Mucosa of descending colon (tissue), 3 donors: ENCODE results near the gene DCC. TPM values are rescaled to one million over a fixed set of nuclear protein-coding genes. Genes with fewer than 3 reads are reported as not detected.

Experiments used
- ATAC-seq: fragments of 200-7000 bp; cut with Tn5 transposase; one replicate; pipeline ENCODE4 v1.9.1; 2020; ENCODE audit warnings: mild to moderate bottlenecking, moderate library complexity
- DNase-seq, 3 donors: peaks; one replicate each; pipeline ENCODE4 v3.0.0-alpha.2; 2020
- H3K36me3 ChIP-seq: fragments of 200-600 bp; one replicate; pipeline ENCODE4 v1.8.0; 2021; ENCODE audit warnings: low read depth, mild to moderate bottlenecking
- H3K4me1 ChIP-seq: fragments of 200-600 bp; one replicate; pipeline ENCODE4 v1.8.0; 2021; ENCODE audit warnings: low read depth, mild to moderate bottlenecking
- H3K4me3 ChIP-seq: fragments of 200-600 bp; one replicate; pipeline ENCODE4 v1.8.0; 2021; ENCODE audit warnings: mild to moderate bottlenecking
- H3K9me3 ChIP-seq: fragments of 200-600 bp; one replicate; pipeline ENCODE4 v1.8.0; 2021; ENCODE audit warnings: mild to moderate bottlenecking
- intact Hi-C, 2 donors: fragments of 100-400 bp; cut with DNase I in 1 of 2; cut with micrococcal nuclease in 1 of 2; formaldehyde crosslinking; loops; one replicate each; pipeline versions ENCODE4 v1.11.0 to v1.11.1; 2022; cut with DNase I, micrococcal nuclease
- total RNA-seq, 3 donors: library from RNA; stranded (reverse); fragmentation: NEBNext Ultra II Directional in 2 of 3; extraction: Animal tissue kit (Norgen Biotek cat#: 25700) in 2 of 3; gene quantifications; one replicate each; pipeline versions ENCODE4 v1.2.1 to v1.2.4, GENCODE V29; 2021 to 2023
- TF ChIP-seq, protein P1 (sequence below): fragments of 200-600 bp; IDR thresholded peaks from one replicate; pipeline ENCODE4 v1.8.0; 2022; ENCODE audit warnings: antibody characterized with exemption, mild to moderate bottlenecking
- donor health status: DM: no; HTN: no; CAD: no; lungs with moderate emphysema.
- donor health status: DM: no; HTN: no; CAD: no.
- donor health status: DM: no; HTN: yes; CAD: no.

DCC gene
- total RNA-seq, 3 donors from 2014 or later, result 0.26 to 1.3 (median 0.34) TPM

DNA sequence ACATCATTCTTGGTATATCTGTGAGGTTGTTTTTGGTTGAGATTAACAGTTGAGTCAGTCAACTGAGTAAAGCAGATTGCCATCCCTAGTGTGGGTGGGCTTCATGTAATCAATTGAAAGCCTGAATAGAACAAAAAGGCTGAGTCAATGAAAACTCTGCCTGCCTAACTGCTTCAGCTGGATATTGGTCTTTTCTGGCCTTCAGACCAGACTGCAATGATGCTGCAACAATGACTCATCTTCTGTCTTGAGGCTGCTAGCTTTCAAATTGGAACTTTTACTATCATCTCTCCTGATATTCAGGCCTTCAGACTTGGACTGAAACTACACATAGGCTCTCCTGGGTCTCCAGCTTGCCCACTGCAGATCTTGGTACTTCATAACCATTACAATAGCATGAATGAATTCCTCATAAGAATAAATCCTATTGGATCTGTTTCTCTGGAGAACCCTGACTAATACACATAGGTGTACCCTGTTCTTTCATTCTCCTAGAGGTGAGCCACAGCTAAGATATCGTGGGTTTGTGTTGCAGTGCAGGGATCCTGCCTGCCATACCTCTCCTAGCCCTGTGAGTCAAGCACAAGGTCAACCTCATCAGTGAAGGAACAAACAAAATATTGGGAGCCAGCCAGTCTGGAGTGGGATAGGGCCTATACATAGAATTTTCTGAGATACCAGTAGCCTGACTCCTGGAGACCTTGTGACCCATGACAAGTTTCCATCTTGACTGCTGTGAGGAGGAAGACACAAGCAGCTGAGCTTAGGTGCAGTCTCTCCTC, 473.8 kb downstream of the DCC start:
- TF ChIP-seq, protein P1, sequence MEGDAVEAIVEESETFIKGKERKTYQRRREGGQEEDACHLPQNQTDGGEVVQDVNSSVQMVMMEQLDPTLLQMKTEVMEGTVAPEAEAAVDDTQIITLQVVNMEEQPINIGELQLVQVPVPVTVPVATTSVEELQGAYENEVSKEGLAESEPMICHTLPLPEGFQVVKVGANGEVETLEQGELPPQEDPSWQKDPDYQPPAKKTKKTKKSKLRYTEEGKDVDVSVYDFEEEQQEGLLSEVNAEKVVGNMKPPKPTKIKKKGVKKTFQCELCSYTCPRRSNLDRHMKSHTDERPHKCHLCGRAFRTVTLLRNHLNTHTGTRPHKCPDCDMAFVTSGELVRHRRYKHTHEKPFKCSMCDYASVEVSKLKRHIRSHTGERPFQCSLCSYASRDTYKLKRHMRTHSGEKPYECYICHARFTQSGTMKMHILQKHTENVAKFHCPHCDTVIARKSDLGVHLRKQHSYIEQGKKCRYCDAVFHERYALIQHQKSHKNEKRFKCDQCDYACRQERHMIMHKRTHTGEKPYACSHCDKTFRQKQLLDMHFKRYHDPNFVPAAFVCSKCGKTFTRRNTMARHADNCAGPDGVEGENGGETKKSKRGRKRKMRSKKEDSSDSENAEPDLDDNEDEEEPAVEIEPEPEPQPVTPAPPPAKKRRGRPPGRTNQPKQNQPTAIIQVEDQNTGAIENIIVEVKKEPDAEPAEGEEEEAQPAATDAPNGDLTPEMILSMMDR, result no peak
- DNase-seq (no peak), ATAC-seq (no peak)
- H3K36me3 ChIP-seq, result no peaks in the 10 kb centered on the region
- peaks cover 4% of the 10 kb centered on the region for H3K9me3 ChIP-seq
- H3K4me3 ChIP-seq, result no peak overlapping the region
- H3K4me1 ChIP-seq, result no peaks in the 10 kb centered on the region
- intact Hi-C loops, result no loop called here

DNA sequence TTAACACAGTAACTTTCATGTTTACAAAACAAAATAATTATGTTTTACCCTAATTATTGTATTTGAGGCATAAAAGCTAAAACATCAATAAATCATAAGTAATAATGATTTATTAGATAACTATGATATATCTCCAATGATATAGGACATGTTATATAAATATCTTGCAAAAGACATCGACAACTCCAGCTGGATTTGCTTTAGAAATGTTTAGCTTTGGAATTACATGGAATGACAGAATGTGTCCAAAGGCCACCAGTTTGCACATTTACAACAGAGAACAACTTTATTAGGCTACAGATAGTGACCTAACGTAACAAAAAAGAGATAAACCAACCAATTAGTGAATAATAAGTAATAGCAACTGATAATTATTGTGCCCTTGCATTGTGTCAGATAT, 475.7 kb downstream of the DCC start:
- H3K4me3 ChIP-seq, result no peak overlapping the region
- no peaks in the 10 kb centered on the region for H3K9me3 ChIP-seq
- H3K36me3 ChIP-seq, result no peaks in the 10 kb centered on the region
- ATAC-seq, result no peak
- TF ChIP-seq, protein P1, result no peak
- H3K4me1 ChIP-seq, result no peaks in the 10 kb centered on the region
- intact Hi-C loops, result no loop called here
- no peak for DNase-seq

DNA sequence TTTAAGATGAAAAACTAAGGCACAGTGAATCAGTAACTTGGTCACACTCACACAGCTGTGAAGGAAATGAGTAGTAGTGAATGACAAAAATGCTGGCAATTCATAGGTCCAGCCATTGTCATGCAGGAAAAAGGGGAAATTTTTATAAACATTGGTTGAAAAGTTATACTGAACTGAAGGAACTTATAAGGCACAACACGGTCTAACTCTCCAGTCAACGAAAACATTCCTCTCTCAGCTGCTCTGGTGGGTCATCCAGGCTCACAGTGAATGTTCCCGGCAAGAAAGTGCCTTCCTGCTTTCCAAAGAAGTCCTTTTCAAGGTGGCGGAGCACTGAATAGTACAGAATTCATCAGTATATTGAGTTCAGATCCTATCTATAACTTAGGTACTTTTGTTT, 476.1 kb downstream of the DCC start:
- TF ChIP-seq, protein P1, result no peak
- Histone ChIP-seq H3K36me3 (no peaks in the 10 kb centered on the region), H3K4me1 (no peaks in the 10 kb centered on the region), H3K4me3 (no peak overlapping the region), H3K9me3 (no peaks in the 10 kb centered on the region)
- ATAC-seq (no peak), DNase-seq (no peak)
- intact Hi-C loops, result no loop called here

DNA sequence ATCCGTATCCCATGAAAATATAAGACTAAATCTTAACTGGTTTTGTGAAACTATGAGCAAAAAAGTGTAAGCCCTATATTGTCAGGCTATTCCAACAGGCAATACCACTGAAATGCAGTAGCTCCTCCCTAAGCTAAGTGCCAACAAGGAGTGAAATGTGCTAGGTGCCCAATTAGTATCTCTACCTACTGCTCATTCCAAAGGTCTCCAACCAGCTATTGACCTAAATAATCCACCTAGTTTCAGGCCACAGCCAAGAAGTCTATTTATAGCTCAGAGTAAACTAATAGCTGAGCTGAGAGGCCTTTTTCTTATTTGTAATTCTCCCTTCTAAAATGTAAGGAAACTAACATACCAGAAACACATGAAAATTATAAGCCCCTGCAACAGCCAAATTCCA, 482.2 kb downstream of the DCC start:
- Histone ChIP-seq H3K4me1 (no peaks in the 10 kb centered on the region), H3K9me3 (no peaks in the 10 kb centered on the region), H3K36me3 (no peaks in the 10 kb centered on the region), H3K4me3 (no peak overlapping the region)
- TF ChIP-seq, protein P1, result no peak
- ATAC-seq (no peak), DNase-seq (no peak)
- intact Hi-C loops, result no loop called here

DNA sequence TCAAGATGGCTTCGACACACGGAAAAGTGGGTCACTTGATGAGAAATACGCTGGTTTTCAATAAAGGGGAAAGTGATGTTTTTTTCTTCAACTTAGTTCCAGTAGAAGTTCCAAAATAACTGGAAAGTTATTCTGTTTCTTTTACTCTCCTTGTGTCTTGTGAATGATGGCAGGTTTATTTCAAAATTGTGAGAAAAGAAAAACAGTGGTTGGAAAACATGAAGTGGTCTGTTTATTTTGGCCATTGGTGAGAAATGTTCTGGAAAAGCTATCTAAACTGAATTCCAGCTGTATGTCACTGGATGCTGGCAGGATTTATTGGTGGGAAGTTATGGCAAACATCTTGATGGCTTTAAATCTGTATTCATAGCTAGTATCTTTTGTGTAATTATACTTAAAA, 484.1 kb downstream of the DCC start:
- Histone ChIP-seq H3K4me1 (no peaks in the 10 kb centered on the region), H3K4me3 (no peak overlapping the region), H3K36me3 (no peaks in the 10 kb centered on the region), H3K9me3 (no peaks in the 10 kb centered on the region)
- ATAC-seq (no peak), DNase-seq (no peak)
- TF ChIP-seq, protein P1, result no peak
- intact Hi-C loops, result no loop called here

DNA sequence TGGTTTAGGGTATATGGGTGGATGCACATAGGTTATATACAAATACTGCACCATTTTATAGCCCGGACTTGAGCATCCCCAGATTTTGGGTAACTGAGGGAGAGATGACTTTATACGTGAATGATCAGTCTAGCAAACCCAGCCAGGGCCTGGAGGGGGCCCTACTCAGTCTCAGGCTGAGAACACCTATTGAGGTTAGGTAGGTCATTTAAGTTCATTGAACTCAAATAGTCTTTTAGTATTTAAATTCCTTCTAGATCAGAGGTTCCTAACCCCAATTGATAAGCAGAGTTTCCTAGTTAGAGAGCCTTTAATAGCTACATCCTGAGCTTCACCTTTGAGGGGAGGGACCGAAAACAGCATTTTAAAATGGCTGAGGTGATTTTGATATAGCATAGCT, 487.0 kb downstream of the DCC start:
- no peaks in the 10 kb centered on the region for H3K9me3 ChIP-seq
- no peak overlapping the region for H3K4me3 ChIP-seq
- ATAC-seq, result no peak
- intact Hi-C loops, result no loop called here
- H3K4me1 ChIP-seq, result no peaks in the 10 kb centered on the region
- DNase-seq, result no peak
- H3K36me3 ChIP-seq, result no peaks in the 10 kb centered on the region
- TF ChIP-seq, protein P1, result no peak
